Measurements from ENCODE around the gene EXOC8. TPM values are rescaled to one million over a fixed set of nuclear protein-coding genes. Genes with fewer than 3 reads are reported as not detected.

The EXOC8 gene
- total RNA-seq, 1 donor from 2014 or later: 12.2 TPM

DNA sequence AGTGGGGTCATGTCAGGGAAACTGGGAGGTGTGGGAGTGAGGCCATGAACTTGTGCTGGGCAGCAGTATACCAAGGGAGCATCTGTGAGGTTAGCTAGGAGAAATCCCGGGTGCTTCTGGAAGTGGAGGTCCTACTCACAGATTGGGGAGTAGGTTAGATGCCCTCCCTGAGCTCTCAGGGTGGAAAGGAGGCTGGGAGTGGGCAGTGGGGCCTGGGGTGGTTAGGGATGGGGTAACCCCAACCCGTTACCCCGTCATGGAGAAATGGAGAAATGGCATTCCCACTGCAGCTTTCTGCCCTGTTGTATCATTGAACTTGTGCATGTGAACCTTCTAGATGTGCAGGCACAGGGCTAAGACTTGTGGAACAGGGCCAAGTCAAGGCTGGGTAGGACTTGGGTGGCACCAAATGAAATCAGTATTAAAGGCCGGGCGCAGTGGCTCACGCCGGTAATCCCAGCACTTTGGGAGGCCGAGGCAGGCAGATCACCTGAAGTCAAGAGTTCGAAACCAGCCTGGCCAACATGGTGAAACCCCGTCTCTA, 27.2 kb downstream of the EXOC8 start:
- H3K27me3 ChIP-seq (ENCODE audit: low read depth): no peaks in the 10 kb centered on the region
- TF ChIP-seq, protein P1, sequence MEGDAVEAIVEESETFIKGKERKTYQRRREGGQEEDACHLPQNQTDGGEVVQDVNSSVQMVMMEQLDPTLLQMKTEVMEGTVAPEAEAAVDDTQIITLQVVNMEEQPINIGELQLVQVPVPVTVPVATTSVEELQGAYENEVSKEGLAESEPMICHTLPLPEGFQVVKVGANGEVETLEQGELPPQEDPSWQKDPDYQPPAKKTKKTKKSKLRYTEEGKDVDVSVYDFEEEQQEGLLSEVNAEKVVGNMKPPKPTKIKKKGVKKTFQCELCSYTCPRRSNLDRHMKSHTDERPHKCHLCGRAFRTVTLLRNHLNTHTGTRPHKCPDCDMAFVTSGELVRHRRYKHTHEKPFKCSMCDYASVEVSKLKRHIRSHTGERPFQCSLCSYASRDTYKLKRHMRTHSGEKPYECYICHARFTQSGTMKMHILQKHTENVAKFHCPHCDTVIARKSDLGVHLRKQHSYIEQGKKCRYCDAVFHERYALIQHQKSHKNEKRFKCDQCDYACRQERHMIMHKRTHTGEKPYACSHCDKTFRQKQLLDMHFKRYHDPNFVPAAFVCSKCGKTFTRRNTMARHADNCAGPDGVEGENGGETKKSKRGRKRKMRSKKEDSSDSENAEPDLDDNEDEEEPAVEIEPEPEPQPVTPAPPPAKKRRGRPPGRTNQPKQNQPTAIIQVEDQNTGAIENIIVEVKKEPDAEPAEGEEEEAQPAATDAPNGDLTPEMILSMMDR (IDR thresholded peaks at IDR 0.05; ENCODE audit: borderline replicate concordance): no peak
- H3K4me3 ChIP-seq: no peak overlapping the region
- H3K36me3 ChIP-seq: no peaks in the 10 kb centered on the region
- intact Hi-C loops (cut with micrococcal nuclease): no loop called here
- H3K9me3 ChIP-seq (replicated peaks): no peaks in the 10 kb centered on the region
- no peaks in the 10 kb centered on the region for H3K4me1 ChIP-seq
- H3K27ac ChIP-seq (replicated peaks): no peak overlapping the region
- no peak for DNase-seq

DNA sequence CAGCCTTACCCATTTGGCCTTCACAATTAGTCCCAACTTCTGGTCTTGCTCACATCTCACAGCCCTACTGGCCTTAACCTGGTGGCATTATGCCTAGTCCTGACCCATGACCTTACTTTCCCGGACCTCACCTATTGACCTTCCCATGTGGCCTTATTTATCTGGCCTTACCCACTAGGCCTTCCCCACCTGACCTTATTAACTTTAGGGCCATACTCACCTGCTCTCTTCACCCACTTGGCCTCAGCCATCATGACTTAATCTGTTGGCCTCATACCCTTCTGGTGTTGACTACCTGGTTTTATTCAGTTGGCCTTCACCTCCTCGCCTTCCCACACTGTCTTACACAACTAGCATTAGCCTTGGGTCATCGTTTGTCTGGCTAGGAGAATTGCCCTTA, 35.7 kb downstream of the EXOC8 start:
- H3K4me3 ChIP-seq: no peak overlapping the region
- H3K36me3 ChIP-seq: no peaks in the 10 kb centered on the region
- H3K9me3 ChIP-seq (replicated peaks): no peaks in the 10 kb centered on the region
- intact Hi-C loops (cut with micrococcal nuclease): no loop called here
- no peaks in the 10 kb centered on the region for H3K27me3 ChIP-seq (ENCODE audit: low read depth)
- no peak for DNase-seq
- no peaks in the 10 kb centered on the region for H3K4me1 ChIP-seq
- TF ChIP-seq, protein P1 (IDR thresholded peaks at IDR 0.05; ENCODE audit: borderline replicate concordance): no peak
- H3K27ac ChIP-seq (replicated peaks): no peak overlapping the region

DNA sequence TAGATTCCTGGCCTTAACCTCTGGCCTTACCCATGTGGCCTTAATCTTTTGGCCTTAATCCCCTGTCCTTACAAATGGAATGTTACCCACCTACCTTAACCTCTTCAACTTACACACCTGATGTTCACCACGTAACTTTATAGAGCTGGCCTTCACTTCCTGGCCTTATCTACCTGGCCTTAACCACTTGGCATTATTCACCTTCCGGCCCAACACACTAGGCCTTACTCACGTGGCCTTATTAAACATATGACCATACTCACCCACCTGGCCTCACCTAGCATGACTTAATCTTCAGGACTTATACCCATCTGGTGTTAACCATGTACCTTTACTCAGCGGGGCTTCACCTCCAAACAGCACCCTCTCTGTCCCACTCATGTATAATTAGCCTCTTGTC, 41.7 kb downstream of the EXOC8 start:
- Histone ChIP-seq H3K27ac (replicated peaks) (no peak overlapping the region), H3K9me3 (replicated peaks) (no peaks in the 10 kb centered on the region), H3K4me1 (no peaks in the 10 kb centered on the region), H3K27me3 (ENCODE audit: low read depth) (no peaks in the 10 kb centered on the region), H3K36me3 (no peaks in the 10 kb centered on the region), H3K4me3 (no peak overlapping the region)
- intact Hi-C loops (cut with micrococcal nuclease): no loop called here
- TF ChIP-seq, protein P1 (IDR thresholded peaks at IDR 0.05; ENCODE audit: borderline replicate concordance): no peak
- DNase-seq: no peak

DNA sequence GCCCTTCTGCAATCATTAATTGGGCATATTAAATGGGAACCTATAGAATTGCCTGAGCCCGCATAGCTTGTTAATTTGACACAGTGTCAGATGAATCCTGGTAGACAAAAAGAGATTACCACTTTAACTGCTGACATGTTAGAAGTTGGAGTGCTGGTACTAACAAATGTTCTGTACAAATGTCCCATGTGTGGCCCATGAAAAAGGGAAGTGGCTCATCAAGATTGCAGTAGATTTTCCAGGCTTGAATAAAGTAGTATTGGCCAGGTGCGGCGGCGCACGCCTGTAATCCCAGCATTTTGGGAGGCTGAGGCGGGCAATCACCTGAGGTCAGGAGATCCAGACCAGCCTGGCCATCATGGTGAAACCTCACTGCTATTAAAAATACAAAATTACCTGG, 51.0 kb downstream of the EXOC8 start:
- intact Hi-C loops (cut with micrococcal nuclease): no loop called here
- H3K27ac ChIP-seq (replicated peaks): no peak overlapping the region
- H3K36me3 ChIP-seq: no peaks in the 10 kb centered on the region
- H3K4me3 ChIP-seq: no peak overlapping the region
- H3K27me3 ChIP-seq (ENCODE audit: low read depth): no peaks in the 10 kb centered on the region
- no peaks in the 10 kb centered on the region for H3K4me1 ChIP-seq
- TF ChIP-seq, protein P1 (IDR thresholded peaks at IDR 0.05; ENCODE audit: borderline replicate concordance): no peak
- no peaks in the 10 kb centered on the region for H3K9me3 ChIP-seq (replicated peaks)
- no peak for DNase-seq

DNA sequence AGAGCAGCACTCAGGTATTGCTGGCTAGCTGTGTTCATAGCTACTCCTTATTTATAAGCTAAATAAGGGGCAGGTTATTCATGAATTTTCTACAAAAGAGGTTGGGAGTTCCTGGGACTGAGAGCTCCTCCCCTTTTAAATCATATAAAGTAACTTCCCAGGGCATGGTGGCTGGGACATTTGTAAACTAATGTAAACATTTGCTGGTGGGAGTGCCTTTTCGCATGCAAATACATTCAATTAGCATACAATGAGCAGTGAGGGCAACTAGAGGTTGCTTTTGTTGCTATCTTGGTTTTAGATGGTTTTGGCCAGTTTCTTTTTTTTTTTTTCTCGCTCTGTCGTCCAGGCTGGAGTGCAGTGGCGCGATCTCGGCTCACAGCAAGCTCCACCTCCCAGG, 53.2 kb downstream of the EXOC8 start:
- Histone ChIP-seq H3K4me3 (no peak overlapping the region), H3K4me1 (no peaks in the 10 kb centered on the region), H3K36me3 (no peaks in the 10 kb centered on the region), H3K27ac (replicated peaks) (no peak overlapping the region), H3K27me3 (ENCODE audit: low read depth) (no peaks in the 10 kb centered on the region), H3K9me3 (replicated peaks) (no peaks in the 10 kb centered on the region)
- TF ChIP-seq, protein P1 (IDR thresholded peaks at IDR 0.05; ENCODE audit: borderline replicate concordance): no peak
- intact Hi-C loops (cut with micrococcal nuclease): no loop called here
- no peak for DNase-seq

Other genes with a start within 250 kb of the EXOC8 start
- gene TRIM67, start 175.8 kb downstream of the EXOC8 start, total RNA-seq: 0.08 TPM
- gene GNPAT, start 96.6 kb downstream of the EXOC8 start, total RNA-seq: 56.7 TPM
- 7.4 TPM for gene SPRTN, start 441 bp upstream of the EXOC8 start, total RNA-seq
- 83.2 TPM for gene EGLN1, start 84.4 kb upstream of the EXOC8 start, total RNA-seq
- gene TSNAX, start 190.8 kb upstream of the EXOC8 start, total RNA-seq: 23.6 TPM